ENCODE measurements around the gene CEP152.

- no peak for TF ChIP-seq EP300 (IDR thresholded peaks at IDR 0.05; ENCODE audit: borderline replicate concordance in 1 of 2, control insufficient read depth in 1 of 2, low read depth in 2 of 2, low read length in 2 of 2)
- no peak for TF ChIP-seq JUNB (IDR thresholded peaks at IDR 0.05)
- no peak for TF ChIP-seq SIX5 (IDR thresholded peaks at IDR 0.05; ENCODE audit: low read depth, low read length, severe bottlenecking)
- TF ChIP-seq CBFB (IDR thresholded peaks at IDR 0.05; ENCODE audit: low read depth) = no peak
- TF ChIP-seq, protein P1, sequence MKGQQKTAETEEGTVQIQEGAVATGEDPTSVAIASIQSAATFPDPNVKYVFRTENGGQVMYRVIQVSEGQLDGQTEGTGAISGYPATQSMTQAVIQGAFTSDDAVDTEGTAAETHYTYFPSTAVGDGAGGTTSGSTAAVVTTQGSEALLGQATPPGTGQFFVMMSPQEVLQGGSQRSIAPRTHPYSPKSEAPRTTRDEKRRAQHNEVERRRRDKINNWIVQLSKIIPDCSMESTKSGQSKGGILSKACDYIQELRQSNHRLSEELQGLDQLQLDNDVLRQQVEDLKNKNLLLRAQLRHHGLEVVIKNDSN (IDR thresholded peaks at IDR 0.05; ENCODE audit: borderline replicate concordance, extremely low read length, insufficient read depth, low read depth, low read length) = no peak
- no peak for TF ChIP-seq CTCF (IDR thresholded peaks at IDR 0.05 in 2 of 3, conservative IDR thresholded peaks at IDR 0.05 in 1 of 3; ENCODE audit: control insufficient read depth in 2 of 3, extremely low read depth in 1 of 3, insufficient read depth in 1 of 3, low read depth in 3 of 3, low read length in 3 of 3)
- no peak for TF ChIP-seq DPF2 (IDR thresholded peaks at IDR 0.05)
- no peak for TF ChIP-seq YBX1 (IDR thresholded peaks at IDR 0.05)
- TF ChIP-seq EZH2 (IDR thresholded peaks at IDR 0.05; ENCODE audit: borderline replicate concordance, control insufficient read depth, low read depth, low read length) = no peak
- no peak for TF ChIP-seq POLR2A (IDR thresholded peaks at IDR 0.05; ENCODE audit: low read depth, low read length)
- no peak for TF ChIP-seq NBN (IDR thresholded peaks at IDR 0.05)
- TF ChIP-seq TBL1XR1 (IDR thresholded peaks at IDR 0.05; ENCODE audit: low read depth, low read length) = no peak
- no peak for TF ChIP-seq YY1 (IDR thresholded peaks at IDR 0.05; ENCODE audit: low read depth, low read length)
Observed at GRCh38 chr15:48833526-48834239, 22.8 kb upstream of the CEP152 start.
